ENCODE measurements around the gene KAZALD1.

KAZALD1 gene
- total RNA-seq = 0 to 0.13 reads per million in 2 donors

GRCh38 chr10:101061624-101062231 lies at the start of gene KAZALD1:
Gene KAZALD1, plus strand, starts transcription at chr10:101061989. Its CDS starts 604 bp downstream, at chr10:101062593.
- no peak for DNase-seq

GRCh38 chr10:101012525-101013364 lies 49.0 kb upstream of the KAZALD1 start:
- DNase-seq = peak; percentile 46 to 80 (median 63)

GRCh38 chr10:101013365-101013825 lies 48.4 kb upstream of the KAZALD1 start:
- DNase-seq = no peak

GRCh38 chr10:101014230-101014884 lies 47.4 kb upstream of the KAZALD1 start:
- DNase-seq = peak; percentile 54 to 66 (median 58)

- DNase-seq = no peak
Measured at GRCh38 chr10:101014966-101015581, 46.7 kb upstream of the KAZALD1 start.

GRCh38 chr10:101015582-101015973 lies 46.2 kb upstream of the KAZALD1 start:
- DNase-seq = no peak

GRCh38 chr10:101016814-101017213 lies 45.0 kb upstream of the KAZALD1 start:
- no peak for DNase-seq

- DNase-seq = no peak
Measured at GRCh38 chr10:101018118-101018599, 43.6 kb upstream of the KAZALD1 start.

GRCh38 chr10:101018600-101019439 lies 43.0 kb upstream of the KAZALD1 start:
- DNase-seq = peak; percentile 35 to 75 (median 55)

- no peak for DNase-seq
Measured at GRCh38 chr10:101019440-101019703, 42.4 kb upstream of the KAZALD1 start.

GRCh38 chr10:101020427-101021075 lies 41.2 kb upstream of the KAZALD1 start:
- DNase-seq = no peak

- no peak for DNase-seq
Measured at GRCh38 chr10:101021239-101021638, 40.5 kb upstream of the KAZALD1 start.

GRCh38 chr10:101021692-101022251 lies 40.0 kb upstream of the KAZALD1 start:
- DNase-seq = no peak

- no peak for DNase-seq
Measured at GRCh38 chr10:101022967-101023705, 38.7 kb upstream of the KAZALD1 start.

GRCh38 chr10:101027106-101027720 lies 34.6 kb upstream of the KAZALD1 start:
- no peak for DNase-seq

GRCh38 chr10:101028446-101029337 lies 33.1 kb upstream of the KAZALD1 start:
- DNase-seq = no peak

GRCh38 chr10:101029520-101030295 lies 32.1 kb upstream of the KAZALD1 start:
- DNase-seq = no peak

- DNase-seq = no peak
Measured at GRCh38 chr10:101030496-101031127, 31.2 kb upstream of the KAZALD1 start.

All from T-helper 2 cell (primary cell).